HG03159 (cell line): ENCODE data around the gene KRTAP4-5.
"Not testable (repeated sequence)": the region's sequence is repeated elsewhere in the genome, so short reads cannot be mapped to it uniquely, and the experiment has no call there.

Experiments used
- ATAC-seq: cut with Tn5 transposase; IDR thresholded peaks from one replicate; pipeline ENCODE4 v1.9.1; 2021; ENCODE audit warnings: mild to moderate bottlenecking, moderate library complexity; ENCODE audit not compliant: unreplicated experiment

KRTAP4-5 gene

GRCh38 chr17:41149652-41149985, at the start of gene KRTAP4-5:
Gene KRTAP4-5 (minus strand): TSS chr17:41149825. CDS start chr17:41149767, 58 bp downstream.
- ATAC-seq, result no peak

DNA sequence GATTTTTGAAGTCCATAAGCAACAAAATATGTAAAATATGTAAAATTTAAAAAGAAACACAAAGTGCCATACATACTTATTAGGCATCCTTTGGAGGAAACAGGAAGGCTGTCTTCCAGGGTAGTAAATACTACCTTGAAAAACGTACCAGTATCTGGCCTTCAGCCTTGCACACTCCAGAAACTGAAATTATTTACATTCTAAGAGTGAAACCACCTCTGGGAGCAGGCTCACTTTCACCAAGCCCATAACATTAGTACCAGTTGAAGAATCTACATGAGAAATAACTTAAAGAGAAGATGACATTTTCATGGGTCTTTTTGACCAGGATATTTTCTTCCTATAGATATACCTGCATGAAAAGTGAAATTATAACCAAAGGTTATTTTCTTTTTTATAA, 46.4 kb upstream of the KRTAP4-5 start:
- ATAC-seq, result no peak

DNA sequence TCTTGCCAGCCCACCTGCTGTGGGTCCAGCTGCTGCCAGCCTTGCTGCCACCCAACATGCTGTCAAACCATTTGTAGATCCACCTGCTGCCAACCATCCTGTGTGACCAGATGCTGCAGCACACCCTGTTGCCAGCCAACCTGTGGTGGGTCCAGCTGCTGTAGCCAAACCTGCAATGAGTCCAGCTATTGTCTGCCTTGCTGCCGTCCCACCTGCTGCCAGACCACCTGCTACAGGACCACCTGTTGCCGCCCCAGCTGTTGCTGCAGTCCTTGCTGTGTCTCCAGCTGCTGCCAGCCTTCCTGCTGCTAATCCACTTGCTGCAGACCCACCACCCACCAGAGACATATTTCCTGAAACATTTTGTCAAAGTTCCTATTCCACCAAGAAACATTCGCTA, 40.7 kb upstream of the KRTAP4-5 start:
- no peak for ATAC-seq

- ATAC-seq, result not testable (repeated sequence)
Observed at GRCh38 chr17:41189837-41190318, 40.3 kb upstream of the KRTAP4-5 start, which contains the start of gene KRTAP9-1. Gene KRTAP9-1 (plus strand): TSS chr17:41189887. CDS start chr17:41189887, 0 bp downstream.

GRCh38 chr17:41186872-41187271, 37.2 kb upstream of the KRTAP4-5 start:
- no peak for ATAC-seq

- no peak for ATAC-seq
Observed at GRCh38 chr17:41185001-41185400, 35.4 kb upstream of the KRTAP4-5 start.

- ATAC-seq, result no peak
Observed at GRCh38 chr17:41184480-41184961, 34.9 kb upstream of the KRTAP4-5 start, which contains the start of gene KRTAP4-1. Gene KRTAP4-1 (minus strand): TSS chr17:41184911. CDS start chr17:41184854, 57 bp downstream.

GRCh38 chr17:41178843-41179616, 29.4 kb upstream of the KRTAP4-5 start:
- ATAC-seq, result no peak

DNA sequence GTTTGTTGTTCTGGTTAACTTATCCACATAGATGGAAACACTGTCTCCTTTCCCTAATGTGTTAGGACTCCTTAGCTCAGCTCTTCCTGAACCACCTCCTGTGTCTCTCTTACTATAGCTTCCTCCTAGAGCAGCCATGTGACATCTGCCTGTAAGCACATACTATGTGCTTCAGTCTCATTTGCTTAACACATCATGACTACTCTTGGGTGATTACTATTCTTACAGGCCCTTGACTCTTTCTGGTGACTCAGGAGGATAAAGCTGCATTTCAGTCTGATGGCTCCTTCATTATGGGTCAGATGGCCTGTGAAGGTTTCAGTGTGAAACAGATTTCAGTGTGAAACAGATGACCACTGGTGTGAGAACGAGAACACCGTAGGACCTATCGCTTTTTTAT, 28.7 kb upstream of the KRTAP4-5 start:
- ATAC-seq, result no peak

GRCh38 chr17:41177727-41178271, 28.2 kb upstream of the KRTAP4-5 start, which contains the start of gene KRTAP4-2:
Gene KRTAP4-2 (minus strand): TSS chr17:41178221. CDS start chr17:41178164, 57 bp downstream.
- no peak for ATAC-seq

DNA sequence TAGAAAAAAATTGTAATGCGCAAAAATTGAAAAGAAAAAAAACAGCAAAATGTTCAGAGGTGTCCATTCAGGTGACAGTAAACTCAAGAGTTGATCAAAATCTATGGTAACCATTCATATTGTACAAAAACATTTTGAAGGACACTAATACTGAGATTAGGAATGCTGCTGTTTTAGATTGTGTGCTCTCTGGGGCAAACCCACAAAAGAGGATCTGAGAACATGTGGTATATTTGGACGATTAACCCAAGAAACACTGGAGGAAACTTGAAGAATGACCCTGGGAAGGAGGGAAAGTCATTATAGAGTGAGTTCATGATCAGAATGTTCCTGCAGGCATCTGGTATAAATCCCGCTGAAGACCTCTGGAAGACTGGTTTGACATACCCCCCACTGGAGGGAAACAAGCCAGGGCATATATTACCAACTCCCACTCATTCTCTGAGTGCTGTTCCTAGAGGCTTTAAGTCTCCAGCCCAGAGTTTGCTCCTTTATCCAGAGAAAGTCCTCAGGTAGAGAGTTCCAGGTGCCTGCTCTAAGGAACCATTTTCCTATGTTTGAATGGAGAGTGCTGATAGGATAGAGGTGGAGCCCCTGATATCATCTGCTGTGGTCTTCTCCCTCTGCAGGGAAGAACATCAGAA, 27.2 kb upstream of the KRTAP4-5 start:
- ATAC-seq, result no peak

DNA sequence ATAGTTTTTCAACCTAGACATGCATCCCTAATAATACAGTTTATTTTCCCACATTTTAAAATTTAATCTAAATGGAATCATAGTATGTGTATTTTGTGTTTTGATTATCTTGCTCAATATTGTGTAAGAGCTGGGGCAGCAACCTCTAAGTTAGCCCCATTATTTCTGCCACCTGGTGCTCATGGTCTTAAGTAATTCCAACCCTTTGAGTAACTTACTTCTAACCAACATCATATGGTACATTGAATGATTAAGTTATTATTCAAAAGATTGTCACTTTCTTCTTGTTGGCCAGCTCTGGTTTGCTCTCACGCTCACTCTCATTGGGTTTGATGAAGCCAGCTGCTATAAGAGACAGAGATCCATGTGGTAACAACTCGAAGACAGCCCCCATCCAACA, 22.3 kb upstream of the KRTAP4-5 start:
- ATAC-seq, result no peak

DNA sequence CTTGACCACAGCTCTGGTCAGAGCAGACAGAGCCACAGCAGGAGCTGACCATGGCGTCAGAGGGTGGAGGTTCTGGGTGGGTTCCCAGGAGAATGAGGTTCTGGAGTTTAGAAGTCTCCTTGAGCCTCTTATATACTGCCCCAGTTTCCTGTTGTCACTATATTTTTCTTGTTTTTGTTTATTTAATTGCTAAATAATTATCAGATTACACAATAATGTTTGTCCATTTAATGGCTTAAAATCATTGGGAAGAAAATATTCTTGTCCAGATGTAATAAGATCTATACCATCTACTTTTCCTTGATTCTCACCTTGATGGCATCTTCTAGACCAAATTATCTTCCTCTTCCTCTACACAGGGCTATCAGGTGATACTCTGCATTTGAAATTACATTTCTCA, 18.5 kb upstream of the KRTAP4-5 start, which contains the start of gene KRTAP4-3:
Gene KRTAP4-3 (minus strand): TSS at position 101 of the 400 bp plus-strand sequence. CDS start 49 bp downstream, at position 52.
- ATAC-seq, result no peak

GRCh38 chr17:41167561-41167960, 17.9 kb upstream of the KRTAP4-5 start:
- ATAC-seq, result no peak

- ATAC-seq, result no peak
Observed at GRCh38 chr17:41163828-41164227, 14.2 kb upstream of the KRTAP4-5 start.

- no peak for ATAC-seq
Observed at GRCh38 chr17:41160648-41161047, 11.0 kb upstream of the KRTAP4-5 start, which contains the start of gene KRTAP4-4. Gene KRTAP4-4 (minus strand): TSS chr17:41160748. CDS start chr17:41160691, 57 bp downstream.

DNA sequence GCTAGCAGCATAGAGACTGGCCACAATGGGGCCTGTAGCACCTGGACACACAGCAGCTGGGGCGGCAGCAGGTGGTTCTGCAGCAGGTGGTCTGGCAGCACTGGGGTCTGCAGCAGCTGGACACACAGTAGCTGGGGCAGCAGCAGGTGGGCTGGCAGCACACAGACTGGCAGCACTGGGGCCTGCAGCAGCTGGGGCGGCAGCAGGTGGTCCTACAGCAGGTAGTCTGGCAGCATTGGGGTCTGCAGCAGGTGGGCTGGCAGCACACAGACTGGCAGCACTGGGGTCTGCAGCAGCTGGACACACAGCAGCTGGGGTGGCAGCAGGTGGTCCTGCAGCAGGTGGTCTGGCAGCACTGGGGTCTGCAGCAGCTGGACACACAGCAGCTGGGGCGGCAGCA, 10.6 kb upstream of the KRTAP4-5 start:
- ATAC-seq, result not testable (repeated sequence)

- no peak for ATAC-seq
Observed at GRCh38 chr17:41153856-41154255, 4.2 kb upstream of the KRTAP4-5 start.

DNA sequence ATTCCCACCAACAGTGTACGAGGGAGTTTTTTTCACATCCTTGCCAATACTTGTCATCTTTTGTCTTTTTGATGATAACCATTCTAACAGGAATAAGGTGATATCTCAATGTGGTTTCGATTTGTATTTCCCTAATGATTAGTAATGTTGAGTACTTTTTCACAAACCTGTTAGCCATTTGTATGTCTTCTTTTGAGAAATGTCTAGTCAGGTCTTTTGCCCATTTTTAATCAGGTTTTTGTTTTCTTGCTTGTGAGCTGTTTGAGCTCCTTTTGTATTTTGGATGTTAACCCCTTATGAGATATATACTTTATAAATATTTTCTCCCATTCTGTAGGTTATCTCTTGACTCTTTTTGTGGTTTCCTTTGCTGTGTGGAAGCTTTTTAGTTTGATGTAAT, 1.9 kb upstream of the KRTAP4-5 start:
- ATAC-seq, result no peak

DNA sequence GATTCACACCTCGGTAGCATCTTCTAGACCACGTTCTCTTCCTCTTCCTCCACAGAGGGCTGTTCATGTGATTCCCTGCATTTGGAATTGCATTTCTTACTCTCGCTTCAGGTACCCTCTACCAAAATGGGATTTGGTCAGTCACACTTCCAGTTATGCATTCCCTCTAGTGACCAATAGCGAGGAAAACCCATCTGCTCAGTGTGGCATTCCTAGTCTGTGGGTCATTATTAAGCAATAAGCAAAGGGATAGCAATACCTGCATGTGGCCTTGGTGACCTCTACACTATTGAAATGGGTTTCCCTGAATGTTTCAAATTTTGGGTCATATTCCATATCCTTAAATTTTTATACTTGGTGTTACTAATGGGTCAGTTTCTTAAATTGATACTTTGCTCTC, 401 bp upstream of the KRTAP4-5 start:
- ATAC-seq, result no peak

GRCh38 chr17:41148971-41149651, 514 bp downstream of the KRTAP4-5 start:
- not testable (repeated sequence) for ATAC-seq
